Neutrophil (primary cell): Measurements from ENCODE around the gene SERPINE1.

Source experiments
- H3K27ac ChIP-seq: fragments of 200-600 bp; sonication (generic); 2 replicates; pipeline ENCODE4 v1.5.1; 2016; ENCODE audit warnings: mild to moderate bottlenecking, moderate library complexity
- H3K27me3 ChIP-seq: fragments of 200-600 bp; sonication (generic); 2 replicates; pipeline ENCODE4 v1.6.0; 2016; ENCODE audit warnings: mild to moderate bottlenecking
- H3K36me3 ChIP-seq: fragments of 200-600 bp; sonication (generic); 2 replicates; pipeline ENCODE4 v1.5.1; 2017
- H3K4me1 ChIP-seq, 2 experiments: fragments of 200-600 bp in 1 of 2; sonication (generic) in 1 of 2; 1 replicate in 1 of 2; 2 replicates in 1 of 2; pipeline versions ENCODE4 v1.5.1 to v1.6.1; 2013 to 2016; ENCODE audit warnings: low read depth in 1 of 2, low read length in 1 of 2, mild to moderate bottlenecking in 1 of 2, moderate library complexity in 1 of 2; ENCODE audit not compliant: control insufficient read depth in 1 of 2, insufficient read depth in 1 of 2
- H3K4me3 ChIP-seq, 2 experiments: fragments of 200-600 bp in 1 of 2; sonication (generic) in 1 of 2; 1 replicate in 1 of 2; 2 replicates in 1 of 2; pipeline ENCODE4 v1.5.1; 2013 to 2016; ENCODE audit warnings: low read depth in 1 of 2, low read length in 1 of 2, mild to moderate bottlenecking in 1 of 2, moderate library complexity in 1 of 2
- H3K9me3 ChIP-seq: fragments of 200-600 bp; sonication (generic); 2 replicates; pipeline ENCODE4 v1.5.1; 2016
- CTCF ChIP-seq: fragments of 200-600 bp; sonication (generic); IDR thresholded peaks from 2 replicates; pipeline ENCODE4 v1.5.1; 2016; ENCODE audit warnings: antibody characterized with exemption

The SERPINE1 gene

GRCh38 chr7:101094376-101094775 is 32.5 kb upstream of the SERPINE1 start:
- Histone ChIP-seq H3K4me1 (no peaks in the 10 kb centered on the region), H3K4me3 (no peak overlapping the region), H3K27me3 (peaks cover 6% of the 10 kb centered on the region), H3K36me3 (peaks cover 32% of the 10 kb centered on the region), H3K27ac (no peak overlapping the region), H3K9me3 (no peaks in the 10 kb centered on the region)
- no peak for TF ChIP-seq CTCF

- no peak overlapping the region for H3K4me3 ChIP-seq
- peaks cover 0 to 1% of the 10 kb centered on the region in 2 experiments for H3K4me1 ChIP-seq
- no peak overlapping the region for H3K27ac ChIP-seq
- H3K9me3 ChIP-seq, result no peaks in the 10 kb centered on the region
- H3K36me3 ChIP-seq, result peaks cover 27% of the 10 kb centered on the region
- peaks cover 11% of the 10 kb centered on the region for H3K27me3 ChIP-seq
- no peak for TF ChIP-seq CTCF
Measured at GRCh38 chr7:101094791-101095375, 32.0 kb upstream of the SERPINE1 start.

GRCh38 chr7:101096331-101096956 is 30.5 kb upstream of the SERPINE1 start:
- TF ChIP-seq CTCF, result no peak
- Histone ChIP-seq H3K27ac (no peak overlapping the region), H3K4me1 (peaks cover 5 to 7% of the 10 kb centered on the region in 2 experiments)

GRCh38 chr7:101096957-101097347 is 30.0 kb upstream of the SERPINE1 start:
- Histone ChIP-seq H3K4me3 (no peak overlapping the region), H3K27me3 (peaks cover 32% of the 10 kb centered on the region), H3K9me3 (no peaks in the 10 kb centered on the region), H3K36me3 (peaks cover 13% of the 10 kb centered on the region), H3K27ac (no peak overlapping the region), H3K4me1 (peaks cover 5 to 7% of the 10 kb centered on the region in 2 experiments)
- no peak for TF ChIP-seq CTCF

More at GRCh38 chr7:101096331-101096956, 30.5 kb upstream of the SERPINE1 start:
- Histone ChIP-seq H3K36me3 (peaks cover 15% of the 10 kb centered on the region), H3K9me3 (no peaks in the 10 kb centered on the region), H3K27me3 (peaks cover 27% of the 10 kb centered on the region), H3K4me3 (no peak overlapping the region)

GRCh38 chr7:101097561-101097960 is 29.3 kb upstream of the SERPINE1 start:
- Histone ChIP-seq H3K9me3 (no peaks in the 10 kb centered on the region), H3K4me1 (peaks cover 5 to 7% of the 10 kb centered on the region in 2 experiments), H3K27me3 (peaks cover 38% of the 10 kb centered on the region), H3K27ac (no peak overlapping the region), H3K36me3 (peaks cover 7% of the 10 kb centered on the region), H3K4me3 (no peak overlapping the region)
- no peak for TF ChIP-seq CTCF
